Measurements from ENCODE around the gene PLA2G4E. TPM values are rescaled to one million over a fixed set of nuclear protein-coding genes. Genes with fewer than 3 reads are reported as not detected.
A peak's percentile ranks its signal among the peaks of the same experiment; 100 is the strongest.

The PLA2G4E gene
- total and polyA plus RNA-seq, 2 of the 13 experiments (the other 11 are each of a cell fraction or from before 2014, with no cell fraction given) = not detected

GRCh38 chr15:42056934-42057798, 36.3 kb upstream of the PLA2G4E start (continued):
- TF ChIP-seq ZNF646 (CRISPR knock-in tag; IDR thresholded peaks at IDR 0.05) = no peak
- no peak for TF ChIP-seq DZIP1 (CRISPR knock-in tag; IDR thresholded peaks at IDR 0.05)
- TF ChIP-seq RXRA (CRISPR knock-in tag; IDR thresholded peaks at IDR 0.05) = peak; percentile 70
- TF ChIP-seq ZNF790 (CRISPR knock-in tag; IDR thresholded peaks at IDR 0.05; ENCODE audit: borderline replicate concordance) = no peak
- peak; percentile 26; the same call in 1 of the 2 replicates for TF ChIP-seq TFDP2 (CRISPR knock-in tag; IDR thresholded peaks at IDR 0.05)
- no peak for TF ChIP-seq MLLT10 (CRISPR knock-in tag; IDR thresholded peaks at IDR 0.05)
- no peak for TF ChIP-seq ZNF138 (CRISPR knock-in tag; IDR thresholded peaks at IDR 0.05; ENCODE audit: low read depth)
- no peak for TF ChIP-seq ZNF841 (CRISPR knock-in tag; IDR thresholded peaks at IDR 0.05; ENCODE audit: borderline replicate concordance)
- TF ChIP-seq PAX8 (CRISPR knock-in tag; IDR thresholded peaks at IDR 0.05; ENCODE audit: borderline replicate concordance) = no peak
- TF ChIP-seq, protein P1, sequence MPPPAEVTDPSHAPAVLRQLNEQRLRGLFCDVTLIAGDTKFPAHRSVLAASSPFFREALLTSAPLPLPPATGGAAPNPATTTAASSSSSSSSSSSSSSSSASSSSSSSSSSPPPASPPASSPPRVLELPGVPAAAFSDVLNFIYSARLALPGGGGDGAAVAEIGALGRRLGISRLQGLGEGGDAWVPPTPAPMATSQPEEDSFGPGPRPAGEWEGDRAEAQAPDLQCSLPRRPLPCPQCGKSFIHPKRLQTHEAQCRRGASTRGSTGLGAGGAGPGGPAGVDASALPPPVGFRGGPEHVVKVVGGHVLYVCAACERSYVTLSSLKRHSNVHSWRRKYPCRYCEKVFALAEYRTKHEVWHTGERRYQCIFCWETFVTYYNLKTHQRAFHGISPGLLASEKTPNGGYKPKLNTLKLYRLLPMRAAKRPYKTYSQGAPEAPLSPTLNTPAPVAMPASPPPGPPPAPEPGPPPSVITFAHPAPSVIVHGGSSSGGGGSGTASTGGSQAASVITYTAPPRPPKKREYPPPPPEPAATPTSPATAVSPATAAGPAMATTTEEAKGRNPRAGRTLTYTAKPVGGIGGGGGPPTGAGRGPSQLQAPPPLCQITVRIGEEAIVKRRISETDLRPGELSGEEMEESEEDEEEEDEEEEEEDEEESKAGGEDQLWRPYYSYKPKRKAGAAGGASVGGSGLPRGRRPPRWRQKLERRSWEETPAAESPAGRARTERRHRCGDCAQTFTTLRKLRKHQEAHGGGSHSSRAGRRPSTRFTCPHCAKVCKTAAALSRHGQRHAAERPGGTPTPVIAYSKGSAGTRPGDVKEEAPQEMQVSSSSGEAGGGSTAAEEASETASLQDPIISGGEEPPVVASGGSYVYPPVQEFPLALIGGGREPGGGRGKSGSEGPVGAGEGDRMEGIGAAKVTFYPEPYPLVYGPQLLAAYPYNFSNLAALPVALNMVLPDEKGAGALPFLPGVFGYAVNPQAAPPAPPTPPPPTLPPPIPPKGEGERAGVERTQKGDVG (CRISPR knock-in tag; IDR thresholded peaks at IDR 0.05; ENCODE audit: borderline replicate concordance) = no peak
- no peak for TF ChIP-seq PLSCR1 (CRISPR knock-in tag; IDR thresholded peaks at IDR 0.05; ENCODE audit: borderline replicate concordance)
- TF ChIP-seq RFXANK (CRISPR knock-in tag; IDR thresholded peaks at IDR 0.05) = no peak
- TF ChIP-seq ZNF33A (CRISPR knock-in tag; IDR thresholded peaks at IDR 0.05; ENCODE audit: borderline replicate concordance) = no peak

Measured in HepG2 (cell line).